GM10266 (cell line): ENCODE data around the gene BBX.
A peak's percentile ranks its signal among the peaks of the same experiment; 100 is the strongest.

Experiments
- DNase-seq: peaks from one replicate; pipeline ENCODE4 v3.0.0; 2012; ENCODE audit errors: extremely low spot score
- CTCF ChIP-seq: IDR thresholded peaks from 2 replicates; pipeline ENCODE4 v1.5.1; 2012; ENCODE audit warnings: mild to moderate bottlenecking, low read depth; ENCODE audit not compliant: control insufficient read depth, insufficient read depth; ENCODE audit errors: missing control alignments

BBX gene

GRCh38 chr3:107669669-107670068, 146.9 kb downstream of the BBX start:
- TF ChIP-seq CTCF = no peak
- no peak for DNase-seq

GRCh38 chr3:107670986-107671385, 148.2 kb downstream of the BBX start:
- TF ChIP-seq CTCF = no peak
- DNase-seq = no peak

- no peak for DNase-seq
- no peak for TF ChIP-seq CTCF
These were observed 151.6 kb downstream of the BBX start for GRCh38 chr3:107674371-107674770.

GRCh38 chr3:107675233-107675900, 152.6 kb downstream of the BBX start:
- TF ChIP-seq CTCF = no peak
- DNase-seq = no peak

- no peak for DNase-seq
- peak; percentile 40 for TF ChIP-seq CTCF
These were observed 153.9 kb downstream of the BBX start for GRCh38 chr3:107676469-107677309.

GRCh38 chr3:107679921-107680320, 157.2 kb downstream of the BBX start:
- DNase-seq = no peak
- TF ChIP-seq CTCF = no peak

- no peak for TF ChIP-seq CTCF
- DNase-seq = no peak
These were observed 157.9 kb downstream of the BBX start for GRCh38 chr3:107680698-107681097.
